Fibroblast of pulmonary artery (primary cell): ENCODE results near the gene ZNF616.

Experiments used
- DNase-seq: peaks from one replicate; pipeline ENCODE4 v3.0.0-alpha.2; 2010; ENCODE audit warnings: low read depth
- H3K4me3 ChIP-seq: replicated peaks from 2 replicates; pipeline ENCODE4 v1.5.1; 2011; ENCODE audit warnings: low read depth, mild to moderate bottlenecking, control low read depth, low read length, moderate library complexity
- CTCF ChIP-seq: IDR thresholded peaks from 2 replicates; pipeline ENCODE4 v1.5.1; 2011; ENCODE audit warnings: mild to moderate bottlenecking, control low read depth, low read length, inconsistent platforms; ENCODE audit errors: missing control alignments

ZNF616 gene

DNA sequence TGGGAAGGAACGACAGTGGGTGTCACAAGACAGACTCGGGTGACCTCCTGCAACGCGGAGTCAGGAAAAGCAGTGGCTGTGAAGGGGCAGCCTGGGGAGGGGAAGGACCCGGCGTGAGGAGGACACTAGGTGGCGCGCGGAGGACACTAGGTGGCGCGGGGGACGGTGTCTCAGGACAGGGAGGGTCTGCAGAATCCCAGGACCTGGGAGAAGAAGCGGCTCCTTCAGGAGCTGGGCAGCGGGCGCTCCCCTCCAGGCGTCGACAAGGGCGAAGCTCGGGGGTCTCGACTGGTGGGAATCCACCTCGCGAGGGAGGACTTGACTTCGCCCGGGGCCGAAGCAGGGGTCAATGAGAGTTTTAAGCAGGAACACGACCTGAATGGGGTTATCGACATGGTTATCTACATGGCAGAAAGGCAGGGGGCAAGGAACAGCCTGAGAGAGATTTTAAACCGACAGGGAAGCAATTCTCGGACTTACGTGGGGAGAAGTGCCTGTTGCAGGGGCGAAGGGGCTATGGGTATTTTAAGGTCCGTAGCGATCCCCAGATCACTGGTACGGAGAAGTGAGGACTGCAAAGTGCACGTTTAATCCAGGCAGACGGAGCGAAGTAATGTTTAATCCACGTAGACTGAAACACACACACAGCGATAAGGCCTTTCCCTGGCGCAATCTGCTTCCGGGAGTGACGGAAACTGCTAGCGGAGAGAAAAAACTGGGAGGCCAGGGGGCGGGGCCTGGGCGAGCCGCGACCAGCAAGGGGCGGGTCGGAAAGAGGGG is at the start of gene ZNF616:
ZNF616 (minus strand) TSS at position 687 of the 780 bp plus-strand sequence. CDS start 9,426 bp downstream, outside the sequence.
- DNase-seq: peak; percentile 96
- TF ChIP-seq CTCF: peak; percentile 60
- H3K4me3 ChIP-seq: peak within 1 kb of the TSS; percentile 83

DNA sequence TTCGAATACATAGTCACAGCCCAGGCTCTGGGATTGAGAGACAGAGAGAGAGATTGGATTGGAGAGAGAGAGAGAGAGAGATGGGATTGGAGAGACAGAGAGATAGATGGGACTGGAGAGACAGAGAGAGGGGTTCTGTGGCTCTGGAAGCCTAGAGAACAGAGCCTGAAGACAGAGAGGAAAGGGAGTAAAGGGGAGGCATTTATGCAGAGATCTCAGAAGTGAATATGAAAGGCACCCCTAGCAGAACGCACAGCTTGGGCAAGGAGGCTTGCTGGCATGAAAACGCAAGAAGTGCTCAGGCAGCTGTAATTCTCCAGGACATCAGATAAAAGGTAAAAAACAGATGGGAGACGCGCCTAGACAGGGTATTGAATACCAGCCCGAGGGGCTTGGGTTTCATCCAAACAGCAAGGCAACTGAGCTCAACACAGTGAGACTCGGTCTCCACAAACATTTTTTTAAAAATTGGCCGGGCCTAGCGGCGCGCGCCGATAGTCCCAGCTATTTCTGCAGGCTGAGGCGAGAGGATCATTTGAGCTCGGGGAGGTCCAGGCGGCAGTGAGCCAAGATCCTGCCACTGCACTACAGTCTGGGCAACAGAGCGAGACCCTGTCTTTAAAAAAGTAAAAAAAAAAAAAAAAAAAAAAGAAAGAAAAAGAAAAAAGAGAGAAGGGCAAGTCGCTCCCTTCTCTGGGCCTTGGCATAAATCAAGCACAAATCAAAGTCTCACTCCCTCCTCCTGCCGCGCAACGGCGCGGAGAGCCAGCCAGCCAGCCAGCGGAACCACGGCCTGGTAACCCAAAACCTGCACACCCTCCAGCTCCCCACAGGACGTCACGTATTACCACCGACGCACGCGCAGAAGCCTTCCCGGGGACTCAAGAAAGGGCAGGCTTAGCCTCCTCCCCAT is 49.3 kb upstream of the ZNF616 start:
- H3K4me3 ChIP-seq: peak overlapping the region; percentile 46
- no peak for TF ChIP-seq CTCF
- DNase-seq: no peak

DNA sequence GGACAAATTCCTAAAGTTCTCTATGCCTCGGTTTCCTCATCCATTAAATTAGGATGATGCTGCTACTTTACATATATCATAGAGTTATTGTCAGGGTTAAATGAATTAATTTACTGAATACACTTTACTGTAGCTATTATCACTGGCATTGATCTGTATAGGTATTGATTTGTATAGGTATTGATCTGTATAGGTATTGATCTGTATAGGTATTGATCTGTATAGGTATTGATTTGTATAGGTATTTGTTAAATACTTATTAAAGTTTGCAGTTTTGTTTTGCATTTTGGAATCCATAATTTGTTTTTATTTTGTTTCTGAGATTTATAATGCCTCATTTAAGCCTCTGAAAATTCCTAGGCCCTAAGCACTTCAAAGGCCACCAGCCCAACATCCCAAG is 47.7 kb upstream of the ZNF616 start:
- TF ChIP-seq CTCF: no peak
- DNase-seq: no peak
- H3K4me3 ChIP-seq: no peak overlapping the region

DNA sequence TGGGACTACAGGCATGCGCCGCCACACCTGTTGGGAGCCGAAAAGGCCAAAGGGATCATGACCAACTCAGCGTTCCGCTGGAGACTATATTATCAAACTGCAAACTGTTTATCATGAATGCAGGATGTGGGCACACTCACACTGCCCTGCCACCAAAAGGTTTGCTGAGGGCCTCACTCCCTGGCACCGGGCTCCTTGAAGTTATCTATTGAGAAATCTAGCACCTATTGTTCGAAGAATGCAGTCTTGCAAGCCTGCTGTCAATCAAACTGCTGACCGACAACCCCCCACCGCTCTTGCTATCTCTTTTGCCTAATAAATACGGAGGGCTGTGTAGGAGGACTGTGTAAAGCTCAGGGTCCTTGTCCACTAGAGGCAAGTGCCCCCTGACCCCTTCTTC is 36.8 kb upstream of the ZNF616 start:
- H3K4me3 ChIP-seq: no peak overlapping the region
- TF ChIP-seq CTCF: no peak
- DNase-seq: no peak

DNA sequence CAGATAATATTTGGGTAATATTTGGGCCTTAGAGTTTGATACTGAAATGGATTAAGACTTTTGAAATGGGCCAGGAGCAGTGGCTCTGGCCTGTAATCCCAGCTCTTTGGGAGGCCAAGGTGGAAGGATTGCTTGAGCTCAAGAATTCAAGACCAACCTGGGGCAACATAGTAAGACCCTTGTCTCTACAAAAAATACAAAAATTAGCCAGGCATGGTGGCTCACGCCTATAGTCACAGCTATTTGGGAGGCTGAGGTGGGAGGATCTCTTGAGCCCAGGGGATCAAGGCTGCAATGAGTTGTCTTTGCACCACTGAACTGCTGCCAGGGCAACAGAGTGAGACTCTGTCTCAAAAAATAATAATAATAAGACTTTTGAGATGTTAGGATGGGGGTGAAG is 32.6 kb upstream of the ZNF616 start:
- no peak overlapping the region for H3K4me3 ChIP-seq
- TF ChIP-seq CTCF: no peak
- no peak for DNase-seq

DNA sequence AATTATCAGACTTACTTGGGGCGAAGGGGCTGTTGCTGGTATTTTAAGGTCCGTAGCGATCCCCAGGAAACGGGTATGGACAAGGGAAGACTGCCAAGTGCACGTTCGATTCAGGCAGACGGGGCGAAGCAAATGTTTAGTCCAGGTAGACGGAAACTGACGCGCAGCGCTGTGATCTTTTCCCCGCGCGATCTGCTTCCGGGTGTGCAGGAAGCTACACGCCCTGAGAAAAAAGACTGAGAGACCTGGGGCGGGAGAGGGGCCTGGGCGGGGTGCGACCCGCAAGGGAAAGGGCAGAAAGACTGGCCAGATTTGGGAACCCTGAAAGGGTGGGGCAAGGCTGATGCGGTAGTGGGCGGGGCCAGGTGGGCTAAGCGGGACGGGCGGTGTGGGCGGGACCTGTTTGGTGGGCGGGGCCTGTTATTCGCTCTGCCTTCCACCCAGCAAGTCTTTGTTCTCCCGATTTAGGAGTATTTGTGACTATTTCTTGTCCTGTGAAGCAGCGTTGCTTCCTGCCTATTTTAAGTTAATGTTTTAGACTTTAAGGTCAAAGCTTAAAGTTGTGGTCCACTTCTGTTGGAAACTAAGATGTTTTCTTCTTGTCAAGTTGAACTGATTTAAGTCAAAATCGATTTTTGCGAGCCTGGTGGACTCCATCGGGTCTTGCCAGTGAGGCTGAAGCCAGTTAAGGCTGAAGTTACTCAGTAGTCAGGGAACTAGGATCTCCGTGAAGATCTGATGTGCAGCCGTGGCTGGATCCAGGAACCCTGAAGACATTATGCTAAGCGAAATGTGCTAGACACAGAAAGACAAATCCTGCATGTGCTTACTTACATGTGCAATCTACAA is 31.8 kb upstream of the ZNF616 start, which contains the start of gene ZNF836:
ZNF836 (minus strand) TSS at position 301 of the 849 bp plus-strand sequence. CDS start 3,549 bp downstream, outside the sequence.
- TF ChIP-seq CTCF: no peak
- peak within 1 kb of the TSS; percentile 98 for H3K4me3 ChIP-seq

More for the DNA sequence above, 31.8 kb upstream of the ZNF616 start, which contains the start of gene ZNF836:
- DNase-seq: peak; percentile 72
